Omental fat pad (tissue), 4 donors: ENCODE data around the gene NPAS3. TPM values are rescaled to one million over a fixed set of nuclear protein-coding genes. Genes with fewer than 3 reads are reported as not detected.
A peak's percentile ranks its signal among the peaks of the same experiment; 100 is the strongest.

Experiments used
- ATAC-seq: fragments of 150-250 bp; one replicate; pipeline ENCODE4 v1.9.1; 2016; ENCODE audit warnings: mild to moderate bottlenecking, moderate library complexity; ENCODE audit not compliant: low FRiP score
- DNase-seq: peaks from one replicate; pipeline ENCODE4 v3.0.0-alpha.2; 2019; ENCODE audit warnings: low spot score
- total RNA-seq, 4 donors: library from RNA; depleted of rRNA; stranded (reverse); fragments of >200 nt; gene quantifications; one replicate each; pipeline ENCODE4 v1.1.0, GENCODE V29; 2016
- TF ChIP-seq, protein P1 (sequence below), 3 donors: fragments of 450-650 bp; IDR thresholded peaks; one replicate each; pipeline ENCODE4 v1.5.1; 2016 to 2017; ENCODE audit warnings: antibody characterized with exemption in 3 of 3, mild to moderate bottlenecking in 3 of 3, moderate library complexity in 2 of 3

NPAS3 gene
- total RNA-seq, 4 donors from 2014 or later = 0.79 to 6.0 (median 2.5) TPM

DNA sequence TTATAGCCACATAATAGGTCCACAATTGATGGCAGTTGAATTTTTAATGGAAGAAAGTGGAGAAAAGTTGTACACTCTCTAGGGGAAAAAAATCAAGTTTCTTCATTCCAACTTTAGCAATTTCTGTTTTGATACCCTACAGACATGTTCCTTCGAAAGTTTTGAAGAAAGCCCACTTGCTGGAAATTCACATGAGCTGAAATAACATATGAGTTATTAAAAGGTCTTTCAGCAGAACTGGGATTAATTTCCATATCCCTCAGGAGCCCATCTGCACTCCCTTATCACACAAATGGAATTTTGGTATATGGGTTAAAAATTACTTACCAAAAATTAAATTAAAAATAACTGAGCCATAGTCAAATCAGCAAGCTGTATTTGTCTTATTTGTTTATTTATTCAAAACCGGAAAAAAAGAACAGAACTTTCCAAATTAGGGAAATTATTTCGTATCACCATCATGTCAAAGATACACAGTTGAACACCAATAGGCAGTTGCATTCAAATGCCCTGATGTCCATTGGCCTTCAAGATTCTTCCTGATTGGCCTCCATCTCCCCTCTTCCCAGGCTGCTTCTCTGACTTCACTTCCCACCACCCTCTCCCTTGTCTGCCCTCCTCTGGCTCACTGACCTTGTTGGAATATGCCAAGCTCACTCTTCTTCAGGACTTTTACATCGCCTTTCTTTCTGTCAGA lies 566.7 kb downstream of the NPAS3 start:
- ATAC-seq (no peak), DNase-seq (no peak)
- TF ChIP-seq, protein P1, sequence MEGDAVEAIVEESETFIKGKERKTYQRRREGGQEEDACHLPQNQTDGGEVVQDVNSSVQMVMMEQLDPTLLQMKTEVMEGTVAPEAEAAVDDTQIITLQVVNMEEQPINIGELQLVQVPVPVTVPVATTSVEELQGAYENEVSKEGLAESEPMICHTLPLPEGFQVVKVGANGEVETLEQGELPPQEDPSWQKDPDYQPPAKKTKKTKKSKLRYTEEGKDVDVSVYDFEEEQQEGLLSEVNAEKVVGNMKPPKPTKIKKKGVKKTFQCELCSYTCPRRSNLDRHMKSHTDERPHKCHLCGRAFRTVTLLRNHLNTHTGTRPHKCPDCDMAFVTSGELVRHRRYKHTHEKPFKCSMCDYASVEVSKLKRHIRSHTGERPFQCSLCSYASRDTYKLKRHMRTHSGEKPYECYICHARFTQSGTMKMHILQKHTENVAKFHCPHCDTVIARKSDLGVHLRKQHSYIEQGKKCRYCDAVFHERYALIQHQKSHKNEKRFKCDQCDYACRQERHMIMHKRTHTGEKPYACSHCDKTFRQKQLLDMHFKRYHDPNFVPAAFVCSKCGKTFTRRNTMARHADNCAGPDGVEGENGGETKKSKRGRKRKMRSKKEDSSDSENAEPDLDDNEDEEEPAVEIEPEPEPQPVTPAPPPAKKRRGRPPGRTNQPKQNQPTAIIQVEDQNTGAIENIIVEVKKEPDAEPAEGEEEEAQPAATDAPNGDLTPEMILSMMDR (IDR thresholded peaks at IDR 0.05) = no peak

DNA sequence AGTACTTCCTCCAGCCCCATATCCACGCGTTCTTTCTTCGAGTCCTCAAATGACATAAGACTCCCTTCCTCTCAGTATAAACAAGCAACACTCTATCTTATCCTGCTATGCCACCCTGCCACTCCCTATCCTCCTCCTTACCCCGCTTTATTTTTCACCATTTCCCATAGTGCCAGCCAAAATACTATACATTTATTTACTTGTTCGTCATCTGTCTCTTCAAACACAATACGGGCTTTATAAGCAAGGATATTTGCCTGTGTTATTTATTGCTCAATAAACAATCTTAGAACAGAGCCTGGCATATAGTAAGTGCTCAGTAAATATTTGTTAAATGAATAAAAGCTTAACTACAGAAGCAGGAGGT lies 567.3 kb downstream of the NPAS3 start:
- DNase-seq (no peak), ATAC-seq (no peak)
- TF ChIP-seq, protein P1 (IDR thresholded peaks at IDR 0.05) = no peak

DNA sequence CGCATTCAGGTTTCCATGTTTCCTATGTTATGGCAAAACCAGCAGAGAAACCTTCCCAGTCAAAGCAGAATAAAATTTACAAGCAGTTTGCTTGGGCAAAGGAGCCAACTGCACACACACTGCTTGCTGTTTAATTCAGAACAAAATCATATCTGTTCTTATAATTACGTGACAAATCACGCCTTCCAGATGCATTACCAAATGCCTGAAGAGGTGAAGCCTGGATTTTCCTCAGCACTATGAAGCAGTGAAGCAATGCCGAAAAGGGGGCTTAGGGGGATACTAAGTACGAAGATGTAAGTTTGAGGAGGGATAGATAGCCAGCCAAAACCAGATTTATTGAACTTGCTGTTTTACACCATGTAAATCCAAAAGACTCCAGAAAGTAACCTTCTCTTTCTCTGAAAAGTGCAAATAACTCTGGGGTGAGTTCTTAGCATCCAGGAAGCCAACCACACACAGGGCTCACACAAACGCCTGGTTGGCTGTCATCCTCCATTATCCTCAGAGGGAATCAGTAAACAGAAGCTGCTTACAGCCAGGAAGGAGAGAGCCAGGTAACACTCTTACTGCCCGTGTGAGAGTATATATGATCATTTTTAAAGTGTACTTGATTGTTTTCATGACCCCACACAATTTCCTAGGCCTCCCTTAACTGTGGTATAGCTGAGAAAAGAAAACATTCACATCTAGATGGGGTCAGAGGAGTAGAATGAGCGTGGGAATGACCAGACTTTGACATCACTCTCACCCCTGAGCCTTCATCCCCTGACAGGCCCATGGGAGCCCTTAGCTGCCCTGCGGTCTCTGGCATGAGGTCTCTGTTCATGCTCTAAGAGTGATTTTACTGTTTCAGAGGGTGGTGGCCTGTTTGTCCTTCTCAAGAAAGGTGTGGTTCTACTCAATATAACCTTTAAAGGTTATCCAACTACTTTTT lies 569.7 kb downstream of the NPAS3 start:
- DNase-seq = no peak
- TF ChIP-seq, protein P1 (IDR thresholded peaks at IDR 0.05) = no peak

DNA sequence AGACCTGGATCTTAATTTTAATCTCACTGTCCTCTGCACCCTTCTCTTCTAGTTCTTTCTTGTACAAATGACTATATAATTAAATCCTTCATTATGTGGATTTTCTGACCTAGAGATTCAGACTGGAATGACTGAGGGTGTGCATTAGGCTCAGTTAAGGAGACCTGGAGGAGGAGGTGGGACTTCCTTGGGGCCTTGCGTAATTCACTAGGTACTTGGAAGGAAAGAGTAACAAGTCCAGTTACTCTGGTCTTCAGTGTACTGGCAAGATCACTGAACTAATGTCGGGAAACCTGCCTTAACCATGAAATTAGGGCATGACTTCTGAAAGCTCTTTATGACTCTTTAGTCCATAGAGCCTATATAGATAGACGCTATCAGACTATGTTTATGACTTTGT lies 570.8 kb downstream of the NPAS3 start:
- ATAC-seq = peak; percentile 66
- TF ChIP-seq, protein P1 (IDR thresholded peaks at IDR 0.05) = no peak
- no peak for DNase-seq

More for the DNA sequence above, 569.7 kb downstream of the NPAS3 start:
- ATAC-seq = no peak

DNA sequence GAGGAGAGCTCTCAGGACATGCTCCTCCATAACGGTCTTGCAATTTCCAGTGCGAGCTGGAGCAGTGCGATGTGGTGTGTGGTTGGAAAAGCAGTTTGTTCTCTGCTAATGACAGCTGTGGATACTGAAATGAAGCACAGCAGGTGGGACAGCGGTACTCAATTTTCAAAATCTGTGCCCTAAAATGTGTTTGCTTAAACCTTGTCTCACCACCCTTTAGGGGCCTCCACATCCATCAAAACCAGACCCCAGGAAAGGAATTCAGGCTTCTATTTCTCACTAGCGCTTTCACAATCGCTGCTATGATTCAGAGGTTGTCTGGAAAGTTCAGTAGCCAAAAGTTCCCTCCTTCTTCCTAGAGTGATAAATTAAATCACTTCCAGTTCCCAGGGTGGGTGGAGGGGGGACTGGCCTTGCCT lies 571.4 kb downstream of the NPAS3 start:
- ATAC-seq = peak; percentile 75
- no peak for DNase-seq
- TF ChIP-seq, protein P1 (IDR thresholded peaks at IDR 0.05) = no peak

DNA sequence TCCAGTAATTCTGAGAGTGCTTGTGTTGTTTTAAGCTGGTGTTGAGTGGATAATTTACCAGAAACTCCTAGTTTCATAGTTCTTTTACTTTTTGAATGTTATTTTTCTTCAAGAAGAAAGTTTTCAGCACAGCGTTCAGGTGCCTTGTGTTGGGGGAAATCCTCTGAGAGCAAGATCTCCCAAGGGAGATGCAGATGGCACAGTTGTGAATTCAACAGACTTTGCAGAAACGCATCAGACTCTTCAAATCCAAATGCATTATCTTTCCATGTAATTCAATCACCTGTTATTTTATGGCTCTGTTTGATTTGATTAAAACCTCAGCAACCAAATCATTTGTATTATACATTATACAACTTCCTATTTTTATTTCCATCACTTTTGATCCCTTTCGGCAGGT lies 572.3 kb downstream of the NPAS3 start:
- no peak for DNase-seq
- ATAC-seq = no peak
- TF ChIP-seq, protein P1 (IDR thresholded peaks at IDR 0.05) = no peak
